Glutamatergic neuron (in vitro differentiated cells): Measurements from ENCODE around the gene PTGIS. TPM values are rescaled to one million over a fixed set of nuclear protein-coding genes. Genes with fewer than 3 reads are reported as not detected.

Experiments
- DNase-seq: peaks from one replicate; pipeline ENCODE4 v3.0.0; 2022
- H3K27ac Mint-ChIP-seq: one replicate; pipeline ENCODE4 v1.8.0; 2020; ENCODE audit warnings: mild to moderate bottlenecking, mixed read lengths, inconsistent platforms; ENCODE audit not compliant: unreplicated experiment
- H3K27me3 Mint-ChIP-seq: one replicate; pipeline ENCODE4 v1.8.0; 2020; ENCODE audit warnings: mild to moderate bottlenecking, moderate library complexity, mixed read lengths, inconsistent platforms; ENCODE audit not compliant: unreplicated experiment
- H3K36me3 Mint-ChIP-seq: one replicate; pipeline ENCODE4 v1.8.0; 2020; ENCODE audit warnings: mild to moderate bottlenecking, mixed read lengths, inconsistent platforms; ENCODE audit not compliant: unreplicated experiment
- H3K4me1 Mint-ChIP-seq: one replicate; pipeline ENCODE4 v1.8.0; 2020; ENCODE audit warnings: mild to moderate bottlenecking, low read depth, mixed read lengths, inconsistent platforms; ENCODE audit not compliant: unreplicated experiment
- H3K4me3 Mint-ChIP-seq: one replicate; pipeline ENCODE4 v1.8.0; 2020; ENCODE audit warnings: mild to moderate bottlenecking, mixed read lengths, inconsistent platforms; ENCODE audit not compliant: unreplicated experiment
- H3K9me3 Mint-ChIP-seq: one replicate; pipeline ENCODE4 v1.8.0; 2020; ENCODE audit warnings: mild to moderate bottlenecking, moderate library complexity, mixed read lengths, inconsistent platforms; ENCODE audit not compliant: unreplicated experiment
- CTCF ChIP-seq: fragments of 200-600 bp; sonication (generic); IDR thresholded peaks from one replicate; pipeline ENCODE4 v1.5.0; 2021; ENCODE audit not compliant: partially characterized antibody, unreplicated experiment
- total RNA-seq: library from RNA; stranded (reverse); fragmentation: NEBNext Ultra II Directional; extraction: Animal tissue kit (Norgen Biotek cat#: 25700); gene quantifications from one replicate; pipeline ENCODE4 v1.2.1, GENCODE V29; 2021; ENCODE audit not compliant: unreplicated experiment

The PTGIS gene
- total RNA-seq, 1 donor from 2014 or later, result 0.12 TPM

GRCh38 chr20:49466114-49466912, 101.6 kb downstream of the PTGIS start:
- Mint-ChIP-seq H3K4me3 (no peak overlapping the region), H3K27ac (no peak overlapping the region), H3K27me3 (peaks cover 5% of the 10 kb centered on the region), H3K4me1 (no peaks in the 10 kb centered on the region), H3K9me3 (no peaks in the 10 kb centered on the region), H3K36me3 (peaks cover 4% of the 10 kb centered on the region)
- TF ChIP-seq CTCF, result no peak
- DNase-seq, result no peak

- H3K27ac Mint-ChIP-seq, result no peak overlapping the region
- H3K4me1 Mint-ChIP-seq, result no peaks in the 10 kb centered on the region
- no peak for DNase-seq
- no peaks in the 10 kb centered on the region for H3K9me3 Mint-ChIP-seq
- H3K4me3 Mint-ChIP-seq, result no peak overlapping the region
- no peak for TF ChIP-seq CTCF
- peaks cover 4% of the 10 kb centered on the region for H3K36me3 Mint-ChIP-seq
- H3K27me3 Mint-ChIP-seq, result peaks cover 7% of the 10 kb centered on the region
Measured at GRCh38 chr20:49464556-49464955, 103.4 kb downstream of the PTGIS start.

GRCh38 chr20:49462626-49463025, 105.3 kb downstream of the PTGIS start:
- no peak for DNase-seq
- Mint-ChIP-seq H3K4me3 (no peak overlapping the region), H3K9me3 (no peaks in the 10 kb centered on the region), H3K27ac (no peak overlapping the region), H3K4me1 (no peaks in the 10 kb centered on the region), H3K27me3 (peaks cover 4% of the 10 kb centered on the region), H3K36me3 (peaks cover 4% of the 10 kb centered on the region)
- TF ChIP-seq CTCF, result no peak

- Mint-ChIP-seq H3K9me3 (no peaks in the 10 kb centered on the region), H3K27me3 (peaks cover 4% of the 10 kb centered on the region), H3K27ac (no peak overlapping the region), H3K36me3 (peaks cover 4% of the 10 kb centered on the region), H3K4me3 (no peak overlapping the region), H3K4me1 (no peaks in the 10 kb centered on the region)
- TF ChIP-seq CTCF, result no peak
- DNase-seq, result no peak
Measured at GRCh38 chr20:49461894-49462620, 105.9 kb downstream of the PTGIS start.

GRCh38 chr20:49460916-49461315, 107.0 kb downstream of the PTGIS start:
- Mint-ChIP-seq H3K9me3 (no peaks in the 10 kb centered on the region), H3K27ac (no peak overlapping the region), H3K36me3 (peaks cover 4% of the 10 kb centered on the region), H3K27me3 (peaks cover 1% of the 10 kb centered on the region), H3K4me1 (no peaks in the 10 kb centered on the region), H3K4me3 (no peak overlapping the region)
- no peak for TF ChIP-seq CTCF
- DNase-seq, result no peak
